GM12864 (cell line): Measurements from ENCODE around the gene MLLT11.
A peak's percentile ranks its signal among the peaks of the same experiment; 100 is the strongest.

Experiments
- DNase-seq: peaks from one replicate; pipeline ENCODE4 v3.0.0-alpha.2; 2011; ENCODE audit warnings: low read depth
- H3K4me3 ChIP-seq: 2 replicates; pipeline ENCODE4 v1.5.1; 2011; ENCODE audit warnings: mild to moderate bottlenecking, low read depth, low read length, control low read depth
- TF ChIP-seq, protein P1 (sequence below): IDR thresholded peaks from 2 replicates; pipeline ENCODE4 v1.5.1; 2011; ENCODE audit warnings: low read depth, mild to moderate bottlenecking, moderate library complexity, low read length, control low read depth, inconsistent platforms; ENCODE audit errors: missing control alignments

Gene MLLT11

GRCh38 chr1:151062741-151063371, 2.7 kb downstream of the MLLT11 start:
- DNase-seq, result no peak
- H3K4me3 ChIP-seq, result no peak overlapping the region
- TF ChIP-seq, protein P1, sequence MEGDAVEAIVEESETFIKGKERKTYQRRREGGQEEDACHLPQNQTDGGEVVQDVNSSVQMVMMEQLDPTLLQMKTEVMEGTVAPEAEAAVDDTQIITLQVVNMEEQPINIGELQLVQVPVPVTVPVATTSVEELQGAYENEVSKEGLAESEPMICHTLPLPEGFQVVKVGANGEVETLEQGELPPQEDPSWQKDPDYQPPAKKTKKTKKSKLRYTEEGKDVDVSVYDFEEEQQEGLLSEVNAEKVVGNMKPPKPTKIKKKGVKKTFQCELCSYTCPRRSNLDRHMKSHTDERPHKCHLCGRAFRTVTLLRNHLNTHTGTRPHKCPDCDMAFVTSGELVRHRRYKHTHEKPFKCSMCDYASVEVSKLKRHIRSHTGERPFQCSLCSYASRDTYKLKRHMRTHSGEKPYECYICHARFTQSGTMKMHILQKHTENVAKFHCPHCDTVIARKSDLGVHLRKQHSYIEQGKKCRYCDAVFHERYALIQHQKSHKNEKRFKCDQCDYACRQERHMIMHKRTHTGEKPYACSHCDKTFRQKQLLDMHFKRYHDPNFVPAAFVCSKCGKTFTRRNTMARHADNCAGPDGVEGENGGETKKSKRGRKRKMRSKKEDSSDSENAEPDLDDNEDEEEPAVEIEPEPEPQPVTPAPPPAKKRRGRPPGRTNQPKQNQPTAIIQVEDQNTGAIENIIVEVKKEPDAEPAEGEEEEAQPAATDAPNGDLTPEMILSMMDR, result no peak

DNA sequence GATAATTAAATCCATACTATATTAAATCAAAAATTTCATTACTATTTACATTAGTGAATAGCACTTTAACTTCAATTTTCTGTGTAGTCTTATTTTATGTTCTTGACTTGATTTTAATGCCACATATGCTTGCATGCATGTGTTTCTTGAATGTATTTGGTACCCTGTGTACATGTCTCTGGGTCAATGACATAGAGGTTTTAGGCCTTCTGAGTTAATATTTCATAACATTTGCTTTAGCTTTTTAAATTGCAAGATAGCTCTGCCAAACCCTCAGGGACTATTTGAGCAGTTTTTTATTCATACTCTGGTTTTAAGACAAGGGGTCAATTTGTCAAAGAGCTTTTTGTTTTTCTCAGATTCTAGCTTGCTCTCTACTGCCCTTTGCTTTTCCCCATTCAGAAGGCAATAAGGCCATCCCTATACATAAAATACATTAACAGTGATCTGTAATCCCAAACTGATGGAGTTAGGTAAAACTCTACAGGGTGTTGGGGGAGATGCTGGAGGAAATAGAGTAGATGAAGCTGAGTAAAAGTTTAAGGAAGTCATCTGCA, 5.0 kb downstream of the MLLT11 start:
- no peak for DNase-seq
- TF ChIP-seq, protein P1, result no peak
- no peak overlapping the region for H3K4me3 ChIP-seq

- TF ChIP-seq, protein P1, result no peak
- no peak overlapping the region for H3K4me3 ChIP-seq
- DNase-seq, result no peak
Observed at GRCh38 chr1:151067185-151067584, 7.0 kb downstream of the MLLT11 start.

DNA sequence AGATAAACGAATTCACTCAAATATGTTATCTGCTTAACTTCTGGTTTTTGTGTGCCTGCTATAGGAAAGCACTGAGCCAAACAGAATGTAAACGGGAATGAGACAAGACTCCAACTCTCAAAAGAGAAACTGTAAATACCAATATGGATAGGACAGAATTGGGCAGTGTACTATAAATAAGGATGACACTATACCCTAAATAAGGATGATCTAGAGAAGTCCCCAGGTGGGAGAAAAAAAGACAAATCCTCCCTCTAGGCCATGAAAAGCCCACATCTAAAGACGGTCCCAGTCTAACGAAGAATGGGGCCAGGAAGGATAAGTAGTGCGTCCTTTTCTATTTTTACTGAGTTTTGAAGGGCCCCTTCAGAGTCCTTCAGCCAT, 8.9 kb downstream of the MLLT11 start:
- no peak for DNase-seq
- H3K4me3 ChIP-seq, result no peak overlapping the region
- TF ChIP-seq, protein P1, result no peak

- DNase-seq, result peak; percentile 89
- TF ChIP-seq, protein P1, result peak; percentile 96
Observed at GRCh38 chr1:151070474-151071276, 10.5 kb downstream of the MLLT11 start, which contains the start of gene GABPB2. GABPB2 (plus strand) TSS chr1:151070761; CDS start chr1:151088190, 17,429 bp downstream.

GRCh38 chr1:151072224-151072623, 12.0 kb downstream of the MLLT11 start:
- no peak overlapping the region for H3K4me3 ChIP-seq
- TF ChIP-seq, protein P1, result peak; percentile 10
- DNase-seq, result no peak

More at GRCh38 chr1:151070474-151071276, 10.5 kb downstream of the MLLT11 start, which contains the start of gene GABPB2:
- peak within 1 kb of the TSS; percentile 85 for H3K4me3 ChIP-seq
